GM18873 (cell line): ENCODE measurements around the gene PIP5K1B.

ENCODE experiments used
- ATAC-seq: cut with Tn5 transposase; IDR thresholded peaks from one replicate; pipeline ENCODE4 v1.9.1; 2021; ENCODE audit warnings: mild to moderate bottlenecking, moderate library complexity, moderate number of reproducible peaks; ENCODE audit not compliant: unreplicated experiment, low FRiP score

Gene PIP5K1B

GRCh38 chr9:68802525-68803015 lies 97.5 kb downstream of the PIP5K1B start:
- ATAC-seq = peak; percentile 95

GRCh38 chr9:68804911-68805889 lies 100.2 kb downstream of the PIP5K1B start:
- ATAC-seq = no peak

GRCh38 chr9:68805890-68806517 lies 101.0 kb downstream of the PIP5K1B start:
- ATAC-seq = no peak

GRCh38 chr9:68808338-68808890 lies 103.4 kb downstream of the PIP5K1B start:
- no peak for ATAC-seq

- no peak for ATAC-seq
These were observed 112.2 kb downstream of the PIP5K1B start for GRCh38 chr9:68817079-68817875.

- no peak for ATAC-seq
These were observed 114.0 kb downstream of the PIP5K1B start for GRCh38 chr9:68819065-68819464.

- ATAC-seq = no peak
These were observed 116.9 kb downstream of the PIP5K1B start for GRCh38 chr9:68821911-68822310.

- ATAC-seq = no peak
These were observed 117.6 kb downstream of the PIP5K1B start for GRCh38 chr9:68822596-68823165.

- no peak for ATAC-seq
These were observed 120.9 kb downstream of the PIP5K1B start for GRCh38 chr9:68825762-68826472.

GRCh38 chr9:68827837-68828744 lies 123.1 kb downstream of the PIP5K1B start:
- no peak for ATAC-seq

GRCh38 chr9:68832101-68832500 lies 127.1 kb downstream of the PIP5K1B start:
- no peak for ATAC-seq

GRCh38 chr9:68832861-68833518 lies 128.0 kb downstream of the PIP5K1B start:
- no peak for ATAC-seq

- ATAC-seq = no peak
These were observed 130.0 kb downstream of the PIP5K1B start for GRCh38 chr9:68834931-68835520.

- ATAC-seq = no peak
These were observed 131.7 kb downstream of the PIP5K1B start for GRCh38 chr9:68836788-68837187.

GRCh38 chr9:68838245-68838644 lies 133.2 kb downstream of the PIP5K1B start:
- ATAC-seq = no peak

- no peak for ATAC-seq
These were observed 136.4 kb downstream of the PIP5K1B start for GRCh38 chr9:68841276-68842052.

GRCh38 chr9:68842568-68842967 lies 137.5 kb downstream of the PIP5K1B start:
- no peak for ATAC-seq
